Omental fat pad (tissue), 4 donors: Measurements from ENCODE around the gene KRT35. TPM values are rescaled to one million over a fixed set of nuclear protein-coding genes. Genes with fewer than 3 reads are reported as not detected.

Experiments
- ATAC-seq: fragments of 150-250 bp; one replicate; pipeline ENCODE4 v1.9.1; 2016; ENCODE audit warnings: mild to moderate bottlenecking, moderate library complexity; ENCODE audit not compliant: low FRiP score
- DNase-seq: peaks from one replicate; pipeline ENCODE4 v3.0.0-alpha.2; 2019; ENCODE audit warnings: low spot score
- CTCF ChIP-seq, 3 donors: fragments of 450-650 bp; IDR thresholded peaks; one replicate each; pipeline ENCODE4 v1.5.1; 2016 to 2017; ENCODE audit warnings: antibody characterized with exemption in 3 of 3, mild to moderate bottlenecking in 3 of 3, moderate library complexity in 2 of 3
- total RNA-seq, 4 donors: library from RNA; depleted of rRNA; stranded (reverse); fragments of >200 nt; gene quantifications; one replicate each; pipeline ENCODE4 v1.1.0, GENCODE V29; 2016

Gene KRT35
- total RNA-seq, 4 donors from 2014 or later: not detected

- DNase-seq: no peak
- no peak for ATAC-seq
- no peak for TF ChIP-seq CTCF (IDR thresholded peaks at IDR 0.05)
Observed at GRCh38 chr17:41511716-41512115, 30.8 kb upstream of the KRT35 start.

- no peak for TF ChIP-seq CTCF (IDR thresholded peaks at IDR 0.05)
- no peak for ATAC-seq
- no peak for DNase-seq
Observed at GRCh38 chr17:41511116-41511515, 30.2 kb upstream of the KRT35 start.

- TF ChIP-seq CTCF (IDR thresholded peaks at IDR 0.05): no peak
- no peak for ATAC-seq
- DNase-seq: no peak
Observed at GRCh38 chr17:41510251-41511065, 29.5 kb upstream of the KRT35 start.

GRCh38 chr17:41507315-41507880 lies 26.4 kb upstream of the KRT35 start:
- no peak for TF ChIP-seq CTCF (IDR thresholded peaks at IDR 0.05)
- ATAC-seq (no peak), DNase-seq (no peak)

- TF ChIP-seq CTCF (IDR thresholded peaks at IDR 0.05): no peak
- ATAC-seq: no peak
Observed at GRCh38 chr17:41505809-41506767, 25.1 kb upstream of the KRT35 start.

GRCh38 chr17:41505007-41505808 lies 24.3 kb upstream of the KRT35 start, which contains the start of gene KRT13:
Gene KRT13 (minus strand): TSS chr17:41505612. CDS start chr17:41505550, 62 bp downstream.
- TF ChIP-seq CTCF (IDR thresholded peaks at IDR 0.05): no peak
- no peak for ATAC-seq
- DNase-seq: no peak

More at GRCh38 chr17:41505809-41506767, 25.1 kb upstream of the KRT35 start:
- DNase-seq: no peak
